Activated CD8-positive, alpha-beta memory T cell treated with anti-CD3 and anti-CD28 coated beads, Interleukin-2, amount 50 U/mL, for 4 hours (primary cell): ENCODE data around the gene MAMDC2.
"Not testable (repeated sequence)": the region's sequence is repeated elsewhere in the genome, so short reads cannot be mapped to it uniquely, and the experiment has no call there.

Experiments
- DNase-seq: peaks from one replicate; pipeline ENCODE4 v3.0.0-alpha.2; 2020

The MAMDC2 gene

GRCh38 chr9:70043689-70044489, at the start of gene MAMDC2:
TSS of gene MAMDC2 (plus strand) at chr9:70043848. CDS start at chr9:70044198, 350 bp downstream.
- DNase-seq: no peak

- DNase-seq: no peak
Measured at GRCh38 chr9:69995846-69996245, 47.8 kb upstream of the MAMDC2 start.

- DNase-seq: no peak
Measured at GRCh38 chr9:69996967-69997366, 46.7 kb upstream of the MAMDC2 start.

GRCh38 chr9:69997524-69997923, 46.1 kb upstream of the MAMDC2 start:
- DNase-seq: no peak

GRCh38 chr9:69999315-69999714, 44.3 kb upstream of the MAMDC2 start:
- DNase-seq: no peak

- DNase-seq: no peak
Measured at GRCh38 chr9:70000469-70000868, 43.2 kb upstream of the MAMDC2 start.

- no peak for DNase-seq
Measured at GRCh38 chr9:70003901-70004714, 39.5 kb upstream of the MAMDC2 start.

- DNase-seq: no peak
Measured at GRCh38 chr9:70006306-70006705, 37.3 kb upstream of the MAMDC2 start.

GRCh38 chr9:70007831-70008230, 35.8 kb upstream of the MAMDC2 start:
- no peak for DNase-seq

GRCh38 chr9:70010015-70010414, 33.6 kb upstream of the MAMDC2 start:
- DNase-seq: no peak

GRCh38 chr9:70011366-70011765, 32.3 kb upstream of the MAMDC2 start:
- no peak for DNase-seq

GRCh38 chr9:70012569-70012968, 31.1 kb upstream of the MAMDC2 start:
- DNase-seq: no peak

GRCh38 chr9:70013598-70014196, 30.0 kb upstream of the MAMDC2 start:
- no peak for DNase-seq

- DNase-seq: no peak
Measured at GRCh38 chr9:70015099-70015498, 28.5 kb upstream of the MAMDC2 start.

GRCh38 chr9:70020217-70020616, 23.4 kb upstream of the MAMDC2 start:
- no peak for DNase-seq

- DNase-seq: no peak
Measured at GRCh38 chr9:70020991-70021571, 22.6 kb upstream of the MAMDC2 start.

- no peak for DNase-seq
Measured at GRCh38 chr9:70028287-70028686, 15.4 kb upstream of the MAMDC2 start.

GRCh38 chr9:70030156-70030555, 13.5 kb upstream of the MAMDC2 start:
- DNase-seq: no peak

GRCh38 chr9:70031141-70031545, 12.5 kb upstream of the MAMDC2 start:
- DNase-seq: no peak

- no peak for DNase-seq
Measured at GRCh38 chr9:70034271-70034711, 9.4 kb upstream of the MAMDC2 start.

GRCh38 chr9:70035691-70036090, 8.0 kb upstream of the MAMDC2 start:
- no peak for DNase-seq

- no peak for DNase-seq
Measured at GRCh38 chr9:70036641-70037040, 7.0 kb upstream of the MAMDC2 start.

GRCh38 chr9:70038171-70038621, 5.5 kb upstream of the MAMDC2 start:
- DNase-seq: not testable (repeated sequence)
